Testis (tissue), 3 donors: ENCODE data around the gene ZNF624. TPM values are rescaled to one million over a fixed set of nuclear protein-coding genes. Genes with fewer than 3 reads are reported as not detected.

Source experiments
- DNase-seq: peaks from one replicate; pipeline ENCODE4 v3.0.0-alpha.2; 2019
- H3K27ac ChIP-seq, 2 donors: fragments of 200-600 bp; sonication (generic); one replicate each; pipeline ENCODE4 v1.5.1; 2019
- H3K27me3 ChIP-seq: fragments of 200-600 bp; sonication (generic); one replicate; pipeline ENCODE4 v1.5.1; 2019
- H3K36me3 ChIP-seq: fragments of 200-600 bp; sonication (generic); one replicate; pipeline ENCODE4 v1.5.1; 2017; ENCODE audit warnings: low read depth; ENCODE audit errors: missing control alignments
- H3K4me1 ChIP-seq: fragments of 200-600 bp; sonication (generic); one replicate; pipeline ENCODE4 v1.5.1; 2019
- H3K4me3 ChIP-seq, 2 donors: fragments of 200-600 bp; sonication (generic); one replicate each; pipeline ENCODE4 v1.5.1; 2017 to 2019
- H3K9me3 ChIP-seq: fragments of 200-600 bp; sonication (generic); one replicate; pipeline ENCODE4 v1.5.1; 2017
- CTCF ChIP-seq, 3 experiments: fragments of 450-650 bp in 2 of 3; fragments of 200-600 bp in 1 of 3; sonication (generic) in 1 of 3; IDR thresholded peaks; one replicate each; pipeline ENCODE4 v1.5.1; 2016 to 2019; ENCODE audit warnings: antibody characterized with exemption in 3 of 3, mild to moderate bottlenecking in 2 of 3, moderate library complexity in 1 of 3
- POLR2A ChIP-seq: fragments of 450-650 bp; IDR thresholded peaks from one replicate; pipeline ENCODE4 v1.6.1; 2017; ENCODE audit warnings: antibody characterized with exemption, mild to moderate bottlenecking, moderate library complexity
- WGBS, 2 donors: methylation state at CpG; one replicate each; pipeline ENCODE4 v1.1.5; 2018; 5-methylcytosine and 5-hydroxymethylcytosine counted together
- intact Hi-C: fragments of 100-400 bp; cut with DNase I; formaldehyde crosslinking; loops from one replicate; pipeline ENCODE4 v1.15.1; 2023; ENCODE audit warnings: low total_unique reads
- polyA plus RNA-seq: library from polyadenylated mRNA; stranded (reverse); fragments of 350-450 nt; fragmentation: Illumina TruSeq; extraction: RNeasy Lipid Tissue Mini Kit (QIAGEN cat#74804); gene quantifications from one replicate; pipeline ENCODE4 v1.2.3, GENCODE V29; 2014; ENCODE audit warnings: low read depth, low replicate concordance; ENCODE audit not compliant: insufficient read depth
- total RNA-seq, 2 donors: library from RNA; depleted of rRNA; stranded (reverse); fragments of >200 nt; gene quantifications; one replicate each; pipeline ENCODE4 v1.2.3, GENCODE V29; 2016

Gene ZNF624
- total and polyA plus RNA-seq, 3 donors from 2014 or later: 5.6 to 17.8 (median 17.3) TPM

- H3K27ac ChIP-seq: peak overlapping the region; percentile 94 to 99
- H3K9me3 ChIP-seq: no peaks in the 10 kb centered on the region
- DNase-seq: no peak
- no peaks in the 10 kb centered on the region for H3K27me3 ChIP-seq
- 3% methylated on average over 8 of the region's 8 CpGs for WGBS, 2 donors
- intact Hi-C loops: no loop called here
- peak overlapping the region; percentile 81 to 87 for H3K4me3 ChIP-seq
- H3K36me3 ChIP-seq: no peaks in the 10 kb centered on the region
- peaks cover 9% of the 10 kb centered on the region for H3K4me1 ChIP-seq
- no peak for TF ChIP-seq POLR2A
- TF ChIP-seq CTCF (IDR thresholded peaks at IDR 0.05): no peak
Measured at GRCh38 chr17:16652847-16653366, 743 bp downstream of the ZNF624 start.

GRCh38 chr17:16652252-16652651 is 1.4 kb downstream of the ZNF624 start:
- no peaks in the 10 kb centered on the region for H3K36me3 ChIP-seq
- intact Hi-C loops: no loop called here
- no peak overlapping the region for H3K4me3 ChIP-seq
- no peaks in the 10 kb centered on the region for H3K9me3 ChIP-seq
- no peak for DNase-seq
- WGBS, 2 donors: 57 to 83% methylated on average over 4 of the region's 4 CpGs
- H3K27me3 ChIP-seq: no peaks in the 10 kb centered on the region
- peaks cover 9% of the 10 kb centered on the region for H3K4me1 ChIP-seq
- TF ChIP-seq POLR2A (no peak), CTCF (IDR thresholded peaks at IDR 0.05) (no peak)
- no peak overlapping the region for H3K27ac ChIP-seq

- H3K27ac ChIP-seq: no peak overlapping the region
- no peaks in the 10 kb centered on the region for H3K27me3 ChIP-seq
- H3K4me3 ChIP-seq: no peak overlapping the region
- intact Hi-C loops: no loop called here
- no peak for TF ChIP-seq CTCF (IDR thresholded peaks at IDR 0.05)
- TF ChIP-seq POLR2A: no peak
- no peak for DNase-seq
- peaks cover 9% of the 10 kb centered on the region for H3K4me1 ChIP-seq
- no peaks in the 10 kb centered on the region for H3K36me3 ChIP-seq
- H3K9me3 ChIP-seq: no peaks in the 10 kb centered on the region
- WGBS, 2 donors: 96 to 100% methylated on average over 3 of the region's 3 CpGs
Measured at GRCh38 chr17:16649585-16649984, 4.1 kb downstream of the ZNF624 start.

GRCh38 chr17:16639438-16639837 is 14.2 kb downstream of the ZNF624 start:
- DNase-seq: no peak
- no peaks in the 10 kb centered on the region for H3K27me3 ChIP-seq
- H3K4me3 ChIP-seq: no peak overlapping the region
- no peak overlapping the region for H3K27ac ChIP-seq
- H3K36me3 ChIP-seq: no peaks in the 10 kb centered on the region
- 75 to 81% methylated on average over 1 of the region's 1 CpG for WGBS, 2 donors
- H3K9me3 ChIP-seq: no peaks in the 10 kb centered on the region
- H3K4me1 ChIP-seq: no peaks in the 10 kb centered on the region
- no peak for TF ChIP-seq POLR2A
- TF ChIP-seq CTCF (IDR thresholded peaks at IDR 0.05): no peak
- intact Hi-C loops: no loop called here

DNA sequence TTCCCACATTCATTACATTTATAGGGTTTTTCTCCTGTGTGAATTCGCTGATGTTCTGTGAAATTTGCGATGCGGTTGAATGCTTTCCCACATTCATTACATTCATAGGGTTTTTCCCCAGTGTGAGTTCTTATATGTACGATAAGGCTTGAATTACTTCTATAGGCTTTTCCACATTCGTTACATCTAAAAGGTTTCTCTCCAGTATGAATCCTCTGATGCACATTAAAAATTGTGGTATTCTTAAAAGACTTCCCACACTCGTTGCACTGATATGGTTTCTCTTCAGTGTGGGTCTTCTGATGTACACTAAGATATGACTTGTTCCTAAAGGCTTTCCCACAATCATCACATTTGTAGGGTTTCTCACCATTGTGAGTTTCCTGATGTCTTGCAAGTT is 30.4 kb downstream of the ZNF624 start:
- H3K27ac ChIP-seq: no peak overlapping the region
- H3K27me3 ChIP-seq: no peaks in the 10 kb centered on the region
- H3K36me3 ChIP-seq: no peaks in the 10 kb centered on the region
- H3K4me3 ChIP-seq: no peak overlapping the region
- H3K9me3 ChIP-seq: no peaks in the 10 kb centered on the region
- no peak for DNase-seq
- WGBS, 2 donors: 91 to 95% methylated on average over 6 of the region's 6 CpGs
- TF ChIP-seq CTCF (IDR thresholded peaks at IDR 0.05): no peak
- H3K4me1 ChIP-seq: no peaks in the 10 kb centered on the region
- intact Hi-C loops: no loop called here
